HepG2 (cell line): Measurements from ENCODE around the gene MARF1. TPM values are rescaled to one million over a fixed set of nuclear protein-coding genes. Genes with fewer than 3 reads are reported as not detected.

Experiments
- FOXK2 ChIP-seq: fragments of 450-650 bp; IDR thresholded peaks from 2 replicates; pipeline ENCODE4 v1.6.1; 2016
- RAD51 ChIP-seq: fragments of 450-650 bp; IDR thresholded peaks from 2 replicates; pipeline ENCODE4 v1.6.1; 2016; ENCODE audit warnings: borderline replicate concordance
- polyA plus RNA-seq, 8 experiments: library from polyadenylated mRNA; depleted of rRNA in 3 of 8; stranded (reverse) in 7 of 8; unstranded in 1 of 8; fragments of >200 nt; fragmentation: Illumina TruSeq in 4 of 8; extraction: Trizol in 4 of 8; gene quantifications; 2 replicates each; pipeline versions ENCODE4 v1.2.1 to v1.2.3, GENCODE V29; 2011 to 2016; ENCODE audit warnings: low read depth in 4 of 8, missing spikeins in 1 of 8, mixed read lengths in 1 of 8; ENCODE audit not compliant: insufficient read depth in 1 of 8
- total RNA-seq, 5 experiments: library from RNA; depleted of rRNA; stranded (reverse); fragments of >200 nt; fragmentation: Illumina TruSeq; extraction: Trizol; gene quantifications; 2 replicates each; pipeline ENCODE4 v1.2.3, GENCODE V29; 2016; ENCODE audit warnings: low read depth in 1 of 5
- TF ChIP-seq, protein P1 (sequence below): sonication (generic); formaldehyde crosslinking; IDR thresholded peaks from 2 replicates; pipeline ENCODE4 v1.4.0; 2020; ENCODE audit warnings: missing genetic modification reagents
- TF ChIP-seq, protein P2 (sequence below): sonication (generic); formaldehyde crosslinking; IDR thresholded peaks from 2 replicates; pipeline ENCODE4 v1.4.0; 2020; ENCODE audit warnings: missing genetic modification reagents, borderline replicate concordance
- TF ChIP-seq, protein P3 (sequence below): sonication (generic); IDR thresholded peaks from 2 replicates; pipeline ENCODE4 v1.6.1; 2016; ENCODE audit warnings: low read depth, borderline replicate concordance
- TF ChIP-seq, protein P4 (sequence below): sonication (generic); formaldehyde crosslinking; IDR thresholded peaks from 2 replicates; pipeline ENCODE4 v1.5.1; 2020; ENCODE audit warnings: mild to moderate bottlenecking, missing genetic modification reagents
- TF ChIP-seq, protein P5 (sequence below): sonication (generic); formaldehyde crosslinking; conservative IDR thresholded peaks from 2 replicates; pipeline ENCODE4 v1.4.0; 2020; ENCODE audit warnings: missing genetic modification reagents
- TF ChIP-seq, protein P6 (sequence below): IDR thresholded peaks from 2 replicates; pipeline ENCODE4 v1.6.1; 2016

Gene MARF1
- total and polyA plus RNA-seq, 2 of the 13 experiments (the other 11 are each of a cell fraction or from before 2014, with no cell fraction given), result 8.7 to 20.7 TPM

DNA sequence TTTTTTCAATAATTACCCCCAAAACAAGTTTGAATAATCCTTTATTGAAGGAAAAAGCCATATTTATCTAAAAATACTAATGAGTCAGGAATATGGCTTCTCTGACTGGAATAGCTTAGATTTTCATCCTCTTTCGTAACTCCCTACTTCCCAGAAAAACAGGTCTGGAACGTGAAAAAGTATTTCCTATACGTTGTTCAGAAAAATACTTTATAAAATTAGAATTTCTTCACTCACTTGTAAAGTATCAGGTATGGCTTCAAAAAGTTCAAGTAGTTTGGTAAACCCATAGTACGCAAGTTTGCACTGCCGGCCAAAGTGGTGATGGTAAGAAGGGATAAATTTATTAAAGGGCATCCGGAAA is 33.7 kb downstream of the MARF1 start (continued):
- TF ChIP-seq, protein P1, sequence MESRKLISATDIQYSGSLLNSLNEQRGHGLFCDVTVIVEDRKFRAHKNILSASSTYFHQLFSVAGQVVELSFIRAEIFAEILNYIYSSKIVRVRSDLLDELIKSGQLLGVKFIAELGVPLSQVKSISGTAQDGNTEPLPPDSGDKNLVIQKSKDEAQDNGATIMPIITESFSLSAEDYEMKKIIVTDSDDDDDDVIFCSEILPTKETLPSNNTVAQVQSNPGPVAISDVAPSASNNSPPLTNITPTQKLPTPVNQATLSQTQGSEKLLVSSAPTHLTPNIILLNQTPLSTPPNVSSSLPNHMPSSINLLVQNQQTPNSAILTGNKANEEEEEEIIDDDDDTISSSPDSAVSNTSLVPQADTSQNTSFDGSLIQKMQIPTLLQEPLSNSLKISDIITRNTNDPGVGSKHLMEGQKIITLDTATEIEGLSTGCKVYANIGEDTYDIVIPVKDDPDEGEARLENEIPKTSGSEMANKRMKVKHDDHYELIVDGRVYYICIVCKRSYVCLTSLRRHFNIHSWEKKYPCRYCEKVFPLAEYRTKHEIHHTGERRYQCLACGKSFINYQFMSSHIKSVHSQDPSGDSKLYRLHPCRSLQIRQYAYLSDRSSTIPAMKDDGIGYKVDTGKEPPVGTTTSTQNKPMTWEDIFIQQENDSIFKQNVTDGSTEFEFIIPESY, result no peak
- TF ChIP-seq, protein P2, sequence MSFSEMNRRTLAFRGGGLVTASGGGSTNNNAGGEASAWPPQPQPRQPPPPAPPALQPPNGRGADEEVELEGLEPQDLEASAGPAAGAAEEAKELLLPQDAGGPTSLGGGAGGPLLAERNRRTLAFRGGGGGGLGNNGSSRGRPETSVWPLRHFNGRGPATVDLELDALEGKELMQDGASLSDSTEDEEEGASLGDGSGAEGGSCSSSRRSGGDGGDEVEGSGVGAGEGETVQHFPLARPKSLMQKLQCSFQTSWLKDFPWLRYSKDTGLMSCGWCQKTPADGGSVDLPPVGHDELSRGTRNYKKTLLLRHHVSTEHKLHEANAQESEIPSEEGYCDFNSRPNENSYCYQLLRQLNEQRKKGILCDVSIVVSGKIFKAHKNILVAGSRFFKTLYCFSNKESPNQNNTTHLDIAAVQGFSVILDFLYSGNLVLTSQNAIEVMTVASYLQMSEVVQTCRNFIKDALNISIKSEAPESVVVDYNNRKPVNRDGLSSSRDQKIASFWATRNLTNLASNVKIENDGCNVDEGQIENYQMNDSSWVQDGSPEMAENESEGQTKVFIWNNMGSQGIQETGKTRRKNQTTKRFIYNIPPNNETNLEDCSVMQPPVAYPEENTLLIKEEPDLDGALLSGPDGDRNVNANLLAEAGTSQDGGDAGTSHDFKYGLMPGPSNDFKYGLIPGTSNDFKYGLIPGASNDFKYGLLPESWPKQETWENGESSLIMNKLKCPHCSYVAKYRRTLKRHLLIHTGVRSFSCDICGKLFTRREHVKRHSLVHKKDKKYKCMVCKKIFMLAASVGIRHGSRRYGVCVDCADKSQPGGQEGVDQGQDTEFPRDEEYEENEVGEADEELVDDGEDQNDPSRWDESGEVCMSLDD, result 0 out of 2 replicates have a peak, but pooled peaks have one; percentile 23
- TF ChIP-seq, protein P3, sequence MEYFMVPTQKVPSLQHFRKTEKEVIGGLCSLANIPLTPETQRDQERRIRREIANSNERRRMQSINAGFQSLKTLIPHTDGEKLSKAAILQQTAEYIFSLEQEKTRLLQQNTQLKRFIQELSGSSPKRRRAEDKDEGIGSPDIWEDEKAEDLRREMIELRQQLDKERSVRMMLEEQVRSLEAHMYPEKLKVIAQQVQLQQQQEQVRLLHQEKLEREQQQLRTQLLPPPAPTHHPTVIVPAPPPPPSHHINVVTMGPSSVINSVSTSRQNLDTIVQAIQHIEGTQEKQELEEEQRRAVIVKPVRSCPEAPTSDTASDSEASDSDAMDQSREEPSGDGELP, result 0 out of 2 replicates have a peak, but pooled peaks have one; percentile 7
- TF ChIP-seq, protein P4, sequence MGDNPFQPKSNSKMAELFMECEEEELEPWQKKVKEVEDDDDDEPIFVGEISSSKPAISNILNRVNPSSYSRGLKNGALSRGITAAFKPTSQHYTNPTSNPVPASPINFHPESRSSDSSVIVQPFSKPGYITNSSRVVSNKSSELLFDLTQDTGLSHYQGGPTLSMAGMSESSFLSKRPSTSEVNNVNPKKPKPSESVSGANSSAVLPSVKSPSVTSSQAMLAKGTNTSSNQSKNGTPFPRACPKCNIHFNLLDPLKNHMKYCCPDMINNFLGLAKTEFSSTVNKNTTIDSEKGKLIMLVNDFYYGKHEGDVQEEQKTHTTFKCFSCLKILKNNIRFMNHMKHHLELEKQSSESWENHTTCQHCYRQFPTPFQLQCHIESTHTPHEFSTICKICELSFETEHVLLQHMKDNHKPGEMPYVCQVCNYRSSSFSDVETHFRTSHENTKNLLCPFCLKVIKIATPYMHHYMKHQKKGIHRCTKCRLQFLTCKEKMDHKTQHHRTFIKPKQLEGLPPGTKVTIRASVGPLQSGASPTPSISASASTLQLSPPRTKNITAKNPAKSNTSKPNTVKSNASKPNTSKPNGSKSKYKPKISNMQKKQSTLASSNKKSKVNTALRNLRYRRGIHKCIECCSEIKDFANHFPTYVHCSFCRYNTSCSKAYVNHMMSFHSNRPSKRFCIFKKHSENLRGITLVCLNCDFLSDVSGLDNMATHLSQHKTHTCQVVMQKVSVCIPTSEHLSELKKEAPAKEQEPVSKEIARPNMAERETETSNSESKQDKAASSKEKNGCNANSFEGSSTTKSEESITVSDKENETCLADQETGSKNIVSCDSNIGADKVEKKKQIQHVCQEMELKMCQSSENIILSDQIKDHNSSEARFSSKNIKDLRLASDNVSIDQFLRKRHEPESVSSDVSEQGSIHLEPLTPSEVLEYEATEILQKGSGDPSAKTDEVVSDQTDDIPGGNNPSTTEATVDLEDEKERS (CRISPR knock-in tag), result peak; percentile 73; the same call in 1 of the 2 replicates
- TF ChIP-seq RAD51 (no peak), FOXK2 (no peak)
- TF ChIP-seq, protein P5, sequence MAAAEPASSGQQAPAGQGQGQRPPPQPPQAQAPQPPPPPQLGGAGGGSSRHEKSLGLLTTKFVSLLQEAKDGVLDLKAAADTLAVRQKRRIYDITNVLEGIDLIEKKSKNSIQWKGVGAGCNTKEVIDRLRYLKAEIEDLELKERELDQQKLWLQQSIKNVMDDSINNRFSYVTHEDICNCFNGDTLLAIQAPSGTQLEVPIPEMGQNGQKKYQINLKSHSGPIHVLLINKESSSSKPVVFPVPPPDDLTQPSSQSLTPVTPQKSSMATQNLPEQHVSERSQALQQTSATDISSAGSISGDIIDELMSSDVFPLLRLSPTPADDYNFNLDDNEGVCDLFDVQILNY (CRISPR knock-in tag), result no peak
- TF ChIP-seq, protein P6, sequence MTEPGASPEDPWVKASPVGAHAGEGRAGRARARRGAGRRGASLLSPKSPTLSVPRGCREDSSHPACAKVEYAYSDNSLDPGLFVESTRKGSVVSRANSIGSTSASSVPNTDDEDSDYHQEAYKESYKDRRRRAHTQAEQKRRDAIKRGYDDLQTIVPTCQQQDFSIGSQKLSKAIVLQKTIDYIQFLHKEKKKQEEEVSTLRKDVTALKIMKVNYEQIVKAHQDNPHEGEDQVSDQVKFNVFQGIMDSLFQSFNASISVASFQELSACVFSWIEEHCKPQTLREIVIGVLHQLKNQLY (CRISPR knock-in tag), result no peak
- TF ChIP-seq, all 625 proteins: peak for 5
